UCSD-AML1 (cell line): ENCODE measurements around the gene SMC6.

Experiments used
- DNase-seq: peaks from one replicate; lab custom pipeline; 2025; ENCODE audit not compliant: unreplicated experiment; lab: John Stamatoyannopoulos, UW

Gene SMC6

DNA sequence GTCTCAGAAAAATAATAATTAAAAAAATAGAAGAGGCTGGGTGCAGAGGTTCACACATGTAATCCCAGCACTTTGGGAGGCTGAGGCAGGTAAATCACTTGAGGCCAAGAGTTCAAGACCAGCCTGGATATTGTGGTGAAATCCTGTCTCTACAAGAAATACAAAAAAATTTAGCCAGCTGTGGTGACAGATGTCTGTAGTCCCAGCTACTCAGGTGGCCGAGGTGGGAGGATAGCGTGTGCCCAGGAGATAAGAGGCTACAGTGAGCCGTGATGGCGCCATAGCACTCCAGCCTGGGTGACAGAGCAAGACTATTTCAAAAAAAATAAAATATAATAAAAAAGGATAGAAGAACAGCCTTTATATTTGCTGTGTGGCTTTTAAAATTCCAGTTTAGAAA lies 35.9 kb downstream of the SMC6 start:
- DNase-seq, result no peak

DNA sequence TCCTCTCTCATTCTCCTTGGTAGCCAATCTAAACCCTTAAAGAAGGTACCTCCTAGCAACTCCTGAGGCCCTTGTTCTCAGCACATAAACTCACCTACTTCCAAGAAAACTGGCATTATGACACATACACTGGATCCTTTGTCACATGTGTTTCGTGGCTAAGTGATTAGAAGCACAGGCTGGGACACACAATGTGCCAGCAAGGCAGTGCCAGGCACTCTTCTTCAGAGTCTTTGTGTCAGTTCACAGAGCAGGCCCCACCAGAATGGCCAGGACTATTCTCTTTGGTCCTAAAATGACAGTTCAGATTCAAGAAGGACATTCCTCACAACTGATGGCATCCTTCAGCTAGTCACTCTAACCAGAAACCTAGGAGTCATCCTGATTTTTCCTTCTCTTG lies 40.3 kb downstream of the SMC6 start:
- DNase-seq, result no peak

- no peak for DNase-seq
Observed at GRCh38 chr2:17710547-17711248, 42.9 kb downstream of the SMC6 start.

- no peak for DNase-seq
Observed at GRCh38 chr2:17709897-17710296, 43.7 kb downstream of the SMC6 start.

DNA sequence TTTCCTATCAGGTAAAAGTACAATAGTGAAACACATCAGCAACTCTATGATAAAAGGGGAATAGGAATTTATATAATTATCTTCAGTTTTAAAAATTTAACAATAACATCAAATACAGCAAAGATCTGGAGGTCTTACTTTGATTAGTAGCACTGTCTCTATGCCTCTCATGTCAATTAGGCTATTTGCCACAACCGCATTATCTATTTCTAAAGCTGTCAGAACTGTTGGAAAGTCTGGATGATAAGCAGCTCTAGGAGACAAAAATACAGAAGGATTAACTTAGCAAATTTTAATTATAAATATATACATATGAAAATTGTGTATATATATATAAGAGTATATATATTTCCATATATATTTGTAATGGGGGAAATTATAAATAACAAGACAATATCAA lies 45.1 kb downstream of the SMC6 start:
- no peak for DNase-seq

DNA sequence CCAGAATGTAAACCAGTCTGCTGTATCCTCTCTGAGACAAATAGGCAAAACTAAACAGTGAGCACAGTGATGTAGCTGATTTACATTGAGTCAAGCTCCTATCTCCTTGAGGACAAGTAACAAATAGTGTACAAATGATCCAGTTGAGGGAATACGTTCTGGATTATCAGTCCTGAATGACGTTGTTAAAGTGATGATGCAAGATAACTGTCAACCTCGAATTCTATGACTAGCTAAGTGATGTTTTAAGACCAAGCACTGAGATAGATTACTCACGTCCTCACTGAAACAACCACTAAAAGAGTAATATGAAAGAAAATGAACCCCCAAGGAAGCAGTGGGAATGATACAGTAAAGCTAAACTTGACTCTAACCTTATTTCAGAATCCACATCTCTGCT lies 46.8 kb downstream of the SMC6 start:
- no peak for DNase-seq

GRCh38 chr2:17690776-17691175 lies 62.8 kb downstream of the SMC6 start:
- DNase-seq, result no peak

DNA sequence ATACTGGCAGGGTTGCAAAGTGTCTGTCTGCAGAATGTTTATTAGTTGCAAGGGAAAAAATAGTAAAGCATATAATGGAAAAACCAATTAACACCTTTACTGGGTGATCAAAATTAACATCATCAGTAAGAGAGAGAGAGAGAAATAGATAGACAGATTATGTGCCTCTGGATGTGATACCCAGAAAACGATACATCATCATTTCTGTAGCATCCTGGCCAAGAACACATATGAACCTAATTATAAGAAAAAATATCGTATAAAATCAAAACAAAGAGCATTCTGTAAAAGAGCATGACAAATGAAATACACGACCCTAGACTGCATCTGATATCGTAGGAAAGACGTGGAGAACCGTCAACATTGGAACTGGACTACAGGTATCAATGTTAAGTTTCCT lies 64.6 kb downstream of the SMC6 start:
- DNase-seq, result no peak

- no peak for DNase-seq
Observed at GRCh38 chr2:17688600-17688999, 65.0 kb downstream of the SMC6 start.

DNA sequence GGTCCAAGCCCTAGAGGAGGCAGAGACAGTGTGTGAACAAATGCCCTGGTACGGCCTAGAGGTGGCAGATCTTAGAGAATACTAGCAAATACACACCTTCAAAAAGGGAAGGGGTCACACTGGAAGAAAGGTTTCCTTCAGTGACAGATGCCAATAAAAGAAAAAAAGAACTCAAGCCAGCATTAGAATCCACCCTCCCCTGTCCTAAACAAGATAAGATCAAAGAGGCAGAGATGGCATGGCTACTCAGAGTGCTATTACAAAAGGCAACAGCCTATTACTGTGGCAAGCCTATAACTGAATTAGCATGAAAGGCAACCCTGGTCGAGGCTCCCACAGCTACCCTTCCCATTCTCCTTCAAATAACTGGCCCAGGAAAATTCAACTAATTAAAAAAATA lies 69.6 kb downstream of the SMC6 start:
- no peak for DNase-seq

GRCh38 chr2:17682098-17682857 lies 71.3 kb downstream of the SMC6 start:
- DNase-seq, result no peak

DNA sequence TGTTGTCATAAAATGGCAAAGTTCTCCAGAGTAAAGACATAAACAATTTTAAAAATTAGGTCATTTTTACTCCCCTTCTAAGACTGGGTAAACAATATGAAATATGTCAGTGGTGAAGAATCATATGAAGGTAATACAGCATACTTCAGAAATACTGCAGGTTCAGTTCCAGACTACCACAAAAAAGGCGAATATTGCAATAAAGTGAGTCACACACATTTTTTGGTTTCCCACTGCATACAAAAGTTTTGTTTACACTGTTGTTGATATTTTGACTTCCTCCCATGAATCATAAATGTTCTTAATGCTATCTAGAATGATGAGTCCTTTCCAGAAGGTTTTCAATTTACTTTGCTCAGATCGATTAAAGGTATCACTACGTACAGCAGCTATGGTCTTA lies 73.5 kb downstream of the SMC6 start:
- no peak for DNase-seq

DNA sequence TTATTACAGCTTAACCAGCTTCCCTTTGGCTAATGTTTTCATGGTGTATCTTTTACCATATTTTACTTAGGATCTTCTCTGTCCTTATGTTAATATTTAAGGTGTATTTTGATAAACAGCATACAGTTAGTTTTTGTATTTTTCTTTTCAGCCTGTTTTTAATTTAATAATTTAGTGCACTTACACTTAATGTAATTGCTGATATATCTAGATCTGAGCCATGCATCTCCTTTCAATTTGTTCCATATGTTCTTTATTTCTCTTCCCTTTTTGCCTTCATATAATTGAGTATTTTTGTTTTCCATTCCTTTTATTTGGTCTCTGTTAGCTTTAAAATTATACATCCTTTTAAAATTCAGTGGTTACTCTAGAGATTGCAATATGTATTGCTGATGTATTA lies 78.8 kb downstream of the SMC6 start:
- no peak for DNase-seq

DNA sequence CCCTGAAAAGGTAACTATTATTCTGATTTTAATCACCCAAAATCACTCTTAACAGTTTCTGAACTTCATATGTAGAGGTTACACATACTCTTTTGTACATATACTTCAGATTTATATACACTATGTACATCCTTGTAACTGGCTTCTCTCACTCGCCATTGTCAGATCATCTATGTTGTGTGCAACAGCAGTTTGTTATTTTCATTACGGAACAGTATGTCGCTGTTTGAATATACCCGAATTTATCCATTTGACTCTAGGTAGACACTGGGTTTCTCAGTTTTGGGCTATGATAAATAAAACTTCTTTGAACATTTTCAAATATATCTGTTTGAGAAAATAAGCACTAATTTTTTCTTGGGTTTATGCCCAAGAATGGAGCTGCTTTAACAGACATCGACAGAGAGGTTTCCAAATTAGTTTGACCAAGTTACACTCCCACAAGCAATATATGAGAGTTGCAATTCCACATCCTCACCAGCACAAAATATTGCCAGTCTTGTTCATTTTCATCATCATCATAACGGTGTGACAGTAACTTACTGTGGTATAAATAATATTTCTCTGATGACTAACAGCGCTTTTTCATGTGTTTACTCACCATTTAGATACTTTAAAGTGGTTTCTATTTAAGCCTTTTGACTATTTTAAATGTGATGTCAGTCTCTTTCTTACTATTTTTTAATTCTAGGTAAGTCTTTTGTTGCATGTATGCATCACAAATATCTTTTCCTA lies 80.9 kb downstream of the SMC6 start:
- no peak for DNase-seq

- DNase-seq, result no peak
Observed at GRCh38 chr2:17667898-17668297, 85.7 kb downstream of the SMC6 start.

GRCh38 chr2:17664534-17664933 lies 89.1 kb downstream of the SMC6 start:
- no peak for DNase-seq

GRCh38 chr2:17662723-17663122 lies 90.9 kb downstream of the SMC6 start:
- DNase-seq, result no peak

GRCh38 chr2:17661460-17661859 lies 92.2 kb downstream of the SMC6 start:
- no peak for DNase-seq

- DNase-seq, result no peak
Observed at GRCh38 chr2:17660219-17660618, 93.4 kb downstream of the SMC6 start.

DNA sequence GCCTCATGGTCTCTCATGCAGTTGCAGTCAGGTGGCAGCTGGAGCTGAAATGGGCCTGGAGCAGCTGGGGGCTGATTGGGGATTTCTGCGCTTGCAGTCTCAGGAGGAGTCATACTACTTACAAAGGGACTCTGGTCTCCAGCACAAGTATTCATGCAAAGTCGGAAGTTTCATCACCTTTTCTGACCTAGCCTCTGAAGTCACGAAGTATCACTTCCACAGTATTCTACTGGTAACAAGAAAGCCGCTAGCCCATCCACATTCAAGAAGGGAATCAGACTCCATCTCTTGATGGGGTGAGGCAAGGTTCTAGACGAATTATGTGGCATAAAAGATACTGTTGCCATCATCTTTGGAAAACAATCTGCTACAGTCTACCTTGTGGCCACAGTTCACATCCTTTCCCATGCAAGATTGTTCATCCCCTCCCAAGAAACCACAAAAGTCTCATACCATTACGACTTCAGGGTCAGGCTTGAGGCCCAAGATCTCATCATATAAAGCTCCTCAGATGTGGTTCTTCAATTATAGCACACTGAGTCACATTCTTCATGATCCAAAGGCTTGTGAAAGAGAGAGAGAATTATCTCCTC lies 95.3 kb downstream of the SMC6 start:
- no peak for DNase-seq

DNA sequence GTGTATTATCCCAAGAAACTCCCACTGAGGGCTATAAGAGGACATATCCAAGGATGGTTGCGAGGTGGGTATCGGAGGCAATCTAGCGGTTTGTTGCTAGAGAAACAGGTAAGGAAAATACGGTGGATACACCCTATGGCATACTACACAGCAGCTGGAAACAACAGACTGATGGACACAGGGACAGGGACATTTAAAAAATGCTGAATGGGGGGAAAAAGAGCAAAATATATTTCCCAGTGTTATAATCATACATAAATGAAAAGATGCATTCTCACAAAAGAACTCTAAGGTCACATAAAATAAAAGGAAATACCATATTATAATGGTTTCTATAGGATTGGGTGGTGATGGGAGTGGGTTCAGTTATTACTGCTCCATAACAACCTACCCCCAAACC lies 95.9 kb downstream of the SMC6 start:
- no peak for DNase-seq
